C4-2B (cell line): ENCODE measurements around the gene CCNT2.

ENCODE experiments used
- ZFX ChIP-seq: fragments of 450-650 bp; IDR thresholded peaks from 2 replicates; pipeline ENCODE4 v1.6.1; 2017
- TF ChIP-seq, protein P1 (sequence below): fragments of 450-650 bp; conservative IDR thresholded peaks from 2 replicates; pipeline ENCODE4 v1.5.1; 2017; ENCODE audit warnings: mild to moderate bottlenecking

DNA sequence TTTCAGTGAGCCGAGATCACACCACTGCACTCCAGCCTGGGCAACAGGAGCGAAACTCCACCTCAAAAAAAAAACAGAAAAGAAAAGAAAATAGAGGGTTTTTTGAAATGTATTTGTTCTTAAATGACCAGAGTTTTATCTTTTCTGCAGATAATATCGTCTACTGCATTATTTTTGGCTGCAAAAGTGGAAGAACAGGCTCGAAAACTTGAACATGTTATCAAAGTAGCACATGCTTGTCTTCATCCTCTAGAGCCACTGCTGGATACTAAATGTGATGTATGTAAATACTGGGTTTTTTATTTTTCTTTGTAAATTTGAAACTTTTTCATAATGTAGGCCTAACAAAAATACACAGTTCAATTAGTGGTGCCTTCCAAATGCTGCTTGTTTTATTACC is 18.1 kb downstream of the CCNT2 start:
- TF ChIP-seq, protein P1, sequence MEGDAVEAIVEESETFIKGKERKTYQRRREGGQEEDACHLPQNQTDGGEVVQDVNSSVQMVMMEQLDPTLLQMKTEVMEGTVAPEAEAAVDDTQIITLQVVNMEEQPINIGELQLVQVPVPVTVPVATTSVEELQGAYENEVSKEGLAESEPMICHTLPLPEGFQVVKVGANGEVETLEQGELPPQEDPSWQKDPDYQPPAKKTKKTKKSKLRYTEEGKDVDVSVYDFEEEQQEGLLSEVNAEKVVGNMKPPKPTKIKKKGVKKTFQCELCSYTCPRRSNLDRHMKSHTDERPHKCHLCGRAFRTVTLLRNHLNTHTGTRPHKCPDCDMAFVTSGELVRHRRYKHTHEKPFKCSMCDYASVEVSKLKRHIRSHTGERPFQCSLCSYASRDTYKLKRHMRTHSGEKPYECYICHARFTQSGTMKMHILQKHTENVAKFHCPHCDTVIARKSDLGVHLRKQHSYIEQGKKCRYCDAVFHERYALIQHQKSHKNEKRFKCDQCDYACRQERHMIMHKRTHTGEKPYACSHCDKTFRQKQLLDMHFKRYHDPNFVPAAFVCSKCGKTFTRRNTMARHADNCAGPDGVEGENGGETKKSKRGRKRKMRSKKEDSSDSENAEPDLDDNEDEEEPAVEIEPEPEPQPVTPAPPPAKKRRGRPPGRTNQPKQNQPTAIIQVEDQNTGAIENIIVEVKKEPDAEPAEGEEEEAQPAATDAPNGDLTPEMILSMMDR = no peak
- no peak for TF ChIP-seq ZFX
